Mammary epithelial cell (primary cell): ENCODE measurements around the gene IQCK.

Source experiments
- EZH2 ChIP-seq: IDR thresholded peaks from 2 replicates; pipeline ENCODE4 v1.6.1; 2012; ENCODE audit warnings: low read length, inconsistent platforms, borderline replicate concordance
- TF ChIP-seq, protein P1 (sequence below), 2 donors: IDR thresholded peaks in 1 of 2; conservative IDR thresholded peaks in 1 of 2; 2 replicates each; pipeline ENCODE4 v1.5.1; 2011 to 2012; ENCODE audit warnings: inconsistent platforms in 2 of 2, low read length in 2 of 2, mild to moderate bottlenecking in 2 of 2, control low read depth in 1 of 2, low read depth in 1 of 2; ENCODE audit not compliant: insufficient read depth in 1 of 2; ENCODE audit errors: extremely low read depth in 1 of 2

DNA sequence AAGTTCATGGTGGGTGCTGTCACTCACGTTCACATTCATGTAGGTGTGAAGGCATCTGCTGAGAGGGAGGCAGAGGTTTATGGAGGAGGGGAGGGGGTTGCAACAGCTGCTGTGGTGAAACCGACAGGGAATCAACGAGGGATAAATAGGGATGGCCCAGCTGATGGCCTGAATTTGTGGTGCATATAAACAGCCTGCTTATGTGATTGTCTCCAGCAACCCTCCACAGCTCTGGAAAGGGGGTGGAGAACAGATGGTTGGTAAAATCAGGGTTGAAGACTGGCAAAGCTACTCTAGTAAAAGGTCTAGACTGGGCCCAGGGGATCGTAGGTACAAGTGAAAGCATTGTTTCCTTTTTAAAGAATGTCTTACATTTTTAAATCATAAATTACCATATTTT is 53.7 kb downstream of the IQCK start:
- TF ChIP-seq EZH2 = no peak
- TF ChIP-seq, protein P1, sequence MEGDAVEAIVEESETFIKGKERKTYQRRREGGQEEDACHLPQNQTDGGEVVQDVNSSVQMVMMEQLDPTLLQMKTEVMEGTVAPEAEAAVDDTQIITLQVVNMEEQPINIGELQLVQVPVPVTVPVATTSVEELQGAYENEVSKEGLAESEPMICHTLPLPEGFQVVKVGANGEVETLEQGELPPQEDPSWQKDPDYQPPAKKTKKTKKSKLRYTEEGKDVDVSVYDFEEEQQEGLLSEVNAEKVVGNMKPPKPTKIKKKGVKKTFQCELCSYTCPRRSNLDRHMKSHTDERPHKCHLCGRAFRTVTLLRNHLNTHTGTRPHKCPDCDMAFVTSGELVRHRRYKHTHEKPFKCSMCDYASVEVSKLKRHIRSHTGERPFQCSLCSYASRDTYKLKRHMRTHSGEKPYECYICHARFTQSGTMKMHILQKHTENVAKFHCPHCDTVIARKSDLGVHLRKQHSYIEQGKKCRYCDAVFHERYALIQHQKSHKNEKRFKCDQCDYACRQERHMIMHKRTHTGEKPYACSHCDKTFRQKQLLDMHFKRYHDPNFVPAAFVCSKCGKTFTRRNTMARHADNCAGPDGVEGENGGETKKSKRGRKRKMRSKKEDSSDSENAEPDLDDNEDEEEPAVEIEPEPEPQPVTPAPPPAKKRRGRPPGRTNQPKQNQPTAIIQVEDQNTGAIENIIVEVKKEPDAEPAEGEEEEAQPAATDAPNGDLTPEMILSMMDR (conservative IDR thresholded peaks at IDR 0.05 in 1 of 2, IDR thresholded peaks at IDR 0.05 in 1 of 2; ENCODE audit: extremely low read depth in 1 of 2, insufficient read depth in 1 of 2, low read depth in 1 of 2, low read length in 2 of 2) = no peak
